Activated CD4-positive, alpha-beta T cell treated with anti-CD3 and anti-CD28 coated beads, Interleukin-2, amount 10 ng/mL, durations not matched to agents 7 days and 5 days (primary cell): ENCODE results near the gene RXRB. TPM values are rescaled to one million over a fixed set of nuclear protein-coding genes. Genes with fewer than 3 reads are reported as not detected.

ENCODE experiments used
- CTCF ChIA-PET: fragments of 350-600 bp; sonication (Branson Sonifier 250); formaldehyde crosslinking; loops from one replicate; lab custom pipeline; 2021; ENCODE audit warnings: antibody characterized with exemption; lab: Charles Lee
- POLR2A ChIA-PET: fragments of 350-600 bp; sonication (Branson Sonifier 250); formaldehyde crosslinking; loops from one replicate; lab custom pipeline; 2021; ENCODE audit warnings: antibody characterized with exemption; lab: Charles Lee
- DNase-seq: peaks from one replicate; pipeline ENCODE4 v3.0.0-alpha.2; 2020
- H3K27ac Mint-ChIP-seq: one replicate; pipeline ENCODE4 v1.8.0; 2021; ENCODE audit warnings: mild to moderate bottlenecking, moderate library complexity, mixed read lengths
- H3K27me3 Mint-ChIP-seq: one replicate; pipeline ENCODE4 v1.8.0; 2021; ENCODE audit warnings: mixed read lengths
- H3K36me3 Mint-ChIP-seq: one replicate; pipeline ENCODE4 v1.8.0; 2021; ENCODE audit warnings: low read depth, mixed read lengths
- H3K4me1 Mint-ChIP-seq: one replicate; pipeline ENCODE4 v1.8.0; 2021; ENCODE audit warnings: mixed read lengths
- H3K4me3 Mint-ChIP-seq: one replicate; pipeline ENCODE4 v1.8.0; 2021; ENCODE audit warnings: mild to moderate bottlenecking, moderate library complexity, mixed read lengths
- H3K9me3 Mint-ChIP-seq: one replicate; pipeline ENCODE4 v1.8.0; 2021; ENCODE audit warnings: mixed read lengths
- total RNA-seq, 2 experiments: library from RNA; stranded (reverse); gene quantifications; one replicate each; pipeline ENCODE4 v1.2.3, GENCODE V29; 2021

The RXRB gene
- total RNA-seq, 2 experiments from 2014 or later: 45.0 to 46.2 TPM

- H3K36me3 Mint-ChIP-seq: no peaks in the 10 kb centered on the region
- H3K27ac Mint-ChIP-seq: no peak overlapping the region
- H3K4me3 Mint-ChIP-seq: no peak overlapping the region
- peaks cover 3% of the 10 kb centered on the region for H3K27me3 Mint-ChIP-seq
- H3K4me1 Mint-ChIP-seq: no peaks in the 10 kb centered on the region
- H3K9me3 Mint-ChIP-seq: no peaks in the 10 kb centered on the region
- DNase-seq: no peak
- ChIA-PET CTCF (interaction anchor here (1.5 kb wide), 1 partner anchor 13 kb away, joined by 4 read pairs; no protein-coding TSS in a partner anchor), POLR2A (no interaction called here)
These were observed 23.6 kb downstream of the RXRB start for GRCh38 chr6:33176906-33177305.

- Mint-ChIP-seq H3K4me3 (no peak overlapping the region), H3K27ac (no peak overlapping the region), H3K27me3 (peaks cover 3% of the 10 kb centered on the region), H3K36me3 (no peaks in the 10 kb centered on the region), H3K4me1 (no peaks in the 10 kb centered on the region), H3K9me3 (no peaks in the 10 kb centered on the region)
- DNase-seq: no peak
- ChIA-PET CTCF (interaction anchor here (1.5 kb wide), 1 partner anchor 13 kb away, joined by 4 read pairs; no protein-coding TSS in a partner anchor), POLR2A (no interaction called here)
These were observed 24.9 kb downstream of the RXRB start for GRCh38 chr6:33175436-33176069.

DNA sequence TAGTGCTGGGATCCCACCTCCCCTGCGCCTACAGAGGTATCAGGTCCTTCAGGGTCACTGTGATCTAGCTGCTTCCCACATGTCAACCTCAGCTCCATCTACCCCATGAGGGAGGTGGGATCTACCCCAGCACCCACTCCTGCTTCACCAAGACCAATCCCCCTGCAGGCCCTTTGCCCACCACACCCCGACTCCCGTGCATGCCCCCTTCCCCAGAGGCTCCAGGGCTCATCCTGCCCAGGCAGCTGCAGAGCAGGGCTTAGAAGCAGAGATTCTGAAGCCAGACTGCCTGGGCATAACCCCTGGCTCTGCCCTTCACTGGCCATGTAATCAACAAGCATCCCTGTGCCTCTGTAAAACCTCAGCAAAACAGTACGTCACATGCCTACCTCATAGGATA is 25.7 kb downstream of the RXRB start:
- ChIA-PET POLR2A (no interaction called here), CTCF (interaction anchor here (1.0 to 1.5 kb wide), 3 partner anchors 11 to 74 kb away, joined by 3 to 4 read pairs (median 3); no protein-coding TSS in a partner anchor)
- H3K27me3 Mint-ChIP-seq: peaks cover 3% of the 10 kb centered on the region
- H3K9me3 Mint-ChIP-seq: no peaks in the 10 kb centered on the region
- DNase-seq: no peak
- H3K4me1 Mint-ChIP-seq: no peaks in the 10 kb centered on the region
- H3K27ac Mint-ChIP-seq: no peak overlapping the region
- H3K36me3 Mint-ChIP-seq: no peaks in the 10 kb centered on the region
- H3K4me3 Mint-ChIP-seq: no peak overlapping the region

- ChIA-PET CTCF (interaction anchor here (0.6 to 1.5 kb wide), 6 partner anchors 8 to 827 kb away, joined by 3 to 6 read pairs (median 3); no protein-coding TSS in a partner anchor), POLR2A (no interaction called here)
- H3K36me3 Mint-ChIP-seq: no peaks in the 10 kb centered on the region
- H3K4me3 Mint-ChIP-seq: no peak overlapping the region
- no peak for DNase-seq
- no peaks in the 10 kb centered on the region for H3K4me1 Mint-ChIP-seq
- H3K9me3 Mint-ChIP-seq: no peaks in the 10 kb centered on the region
- H3K27ac Mint-ChIP-seq: no peak overlapping the region
- H3K27me3 Mint-ChIP-seq: peaks cover 3% of the 10 kb centered on the region
These were observed 26.8 kb downstream of the RXRB start for GRCh38 chr6:33173535-33174180.

DNA sequence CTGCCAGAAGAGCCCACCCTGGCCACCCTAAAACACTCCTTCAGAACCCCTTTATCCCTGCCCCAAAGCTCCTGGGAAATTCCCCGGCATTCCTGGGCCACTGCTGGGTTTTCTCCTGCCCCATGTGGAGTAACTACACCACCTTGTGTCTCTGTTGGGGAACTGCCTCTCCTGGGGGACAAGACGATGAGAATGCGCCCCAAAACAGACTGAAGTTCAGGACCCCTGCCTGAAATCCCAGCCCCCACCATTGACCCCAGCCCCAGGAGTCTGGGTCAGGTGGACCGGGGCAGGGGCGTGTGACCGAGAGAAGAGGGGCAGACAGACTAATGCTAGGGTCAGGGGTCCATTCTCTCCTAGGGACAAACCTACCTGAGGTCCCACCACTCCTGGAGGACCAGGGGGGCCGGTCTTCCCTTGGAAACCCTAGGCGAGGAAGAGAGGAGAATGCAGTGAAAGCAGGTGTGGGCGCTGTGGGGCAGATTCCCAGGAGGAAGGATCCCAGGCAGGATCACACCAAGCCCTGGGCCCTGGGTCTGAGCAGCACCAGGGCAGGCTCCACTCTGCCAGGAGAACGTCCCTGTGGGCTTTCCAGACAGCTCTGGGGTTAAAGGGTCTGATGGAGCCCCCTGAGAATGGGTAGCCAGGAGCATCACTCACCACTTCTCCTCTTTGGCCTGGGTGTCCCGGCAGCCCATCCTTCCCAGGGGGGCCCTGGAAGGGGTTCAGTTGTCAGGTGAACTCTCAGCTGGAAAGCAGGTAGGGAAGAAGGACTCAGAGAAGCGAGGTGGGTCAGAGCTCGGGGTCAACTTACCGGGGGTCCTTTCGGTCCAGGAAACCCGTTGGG is 27.6 kb downstream of the RXRB start:
- Mint-ChIP-seq H3K4me1 (no peaks in the 10 kb centered on the region), H3K9me3 (no peaks in the 10 kb centered on the region), H3K36me3 (no peaks in the 10 kb centered on the region), H3K27ac (no peak overlapping the region), H3K4me3 (no peak overlapping the region), H3K27me3 (peaks cover 3% of the 10 kb centered on the region)
- DNase-seq: no peak
- POLR2A ChIA-PET: no interaction called here
- CTCF ChIA-PET: interaction anchor here (0.6 to 1.5 kb wide), 8 partner anchors 9 to 172 kb away, joined by 3 to 6 read pairs (median 3); no protein-coding TSS in a partner anchor

DNA sequence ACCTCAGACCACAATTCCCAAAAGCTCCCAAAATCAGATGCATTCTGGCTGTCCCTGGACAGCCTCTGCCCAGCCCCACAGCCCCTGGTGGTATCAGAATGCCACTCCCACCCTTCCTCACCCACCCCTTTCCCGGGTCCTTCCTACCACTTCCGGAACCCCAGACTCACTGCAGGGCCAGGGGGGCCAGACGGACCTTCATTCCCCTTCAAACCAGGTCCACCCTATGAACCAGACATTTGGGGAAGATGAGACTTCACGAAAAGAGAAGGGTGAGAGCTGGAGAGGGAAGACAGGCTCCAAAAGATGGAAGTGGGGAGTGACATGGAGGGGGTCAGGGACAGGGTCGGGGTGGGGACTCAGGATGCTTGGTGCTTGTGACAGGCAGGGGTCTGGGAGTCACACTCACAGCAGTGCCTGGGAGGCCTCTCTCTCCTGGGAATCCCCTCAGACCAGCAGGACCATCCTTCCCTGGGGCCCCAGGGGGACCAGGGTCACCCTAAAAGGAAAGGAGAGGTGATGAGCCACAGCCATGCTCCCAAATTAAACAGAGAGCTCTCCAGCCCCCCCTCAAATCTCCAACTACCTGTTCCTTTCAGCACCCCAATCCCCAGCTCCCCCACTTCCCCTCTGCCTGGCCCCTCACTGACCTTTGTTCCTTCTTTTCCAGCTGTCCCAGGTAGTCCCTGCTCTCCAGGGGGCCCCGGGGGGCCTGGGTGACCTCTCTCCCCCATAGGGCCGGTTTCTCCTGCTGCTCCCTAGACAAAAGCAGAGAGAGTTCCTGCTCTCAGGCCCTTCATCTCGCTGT is 28.4 kb downstream of the RXRB start:
- H3K27ac Mint-ChIP-seq: no peak overlapping the region
- ChIA-PET CTCF (interaction anchor here (0.5 to 1.0 kb wide), 4 partner anchors 11 to 291 kb away, joined by 3 to 6 read pairs (median 4); no protein-coding TSS in a partner anchor), POLR2A (no interaction called here)

GRCh38 chr6:33171016-33171879 is 29.2 kb downstream of the RXRB start:
- no peak for DNase-seq
- H3K36me3 Mint-ChIP-seq: no peaks in the 10 kb centered on the region
- H3K9me3 Mint-ChIP-seq: no peaks in the 10 kb centered on the region
- H3K27ac Mint-ChIP-seq: no peak overlapping the region
- no peaks in the 10 kb centered on the region for H3K4me1 Mint-ChIP-seq
- peaks cover 3% of the 10 kb centered on the region for H3K27me3 Mint-ChIP-seq
- H3K4me3 Mint-ChIP-seq: no peak overlapping the region
- ChIA-PET CTCF (interaction anchor here (0.5 kb wide), 1 partner anchor 291 kb away, joined by 5 read pairs; no protein-coding TSS in a partner anchor), POLR2A (no interaction called here)

More for the DNA sequence above, 28.4 kb downstream of the RXRB start:
- Mint-ChIP-seq H3K9me3 (no peaks in the 10 kb centered on the region), H3K4me3 (no peak overlapping the region), H3K36me3 (no peaks in the 10 kb centered on the region), H3K27me3 (peaks cover 3% of the 10 kb centered on the region), H3K4me1 (no peaks in the 10 kb centered on the region)
- no peak for DNase-seq

DNA sequence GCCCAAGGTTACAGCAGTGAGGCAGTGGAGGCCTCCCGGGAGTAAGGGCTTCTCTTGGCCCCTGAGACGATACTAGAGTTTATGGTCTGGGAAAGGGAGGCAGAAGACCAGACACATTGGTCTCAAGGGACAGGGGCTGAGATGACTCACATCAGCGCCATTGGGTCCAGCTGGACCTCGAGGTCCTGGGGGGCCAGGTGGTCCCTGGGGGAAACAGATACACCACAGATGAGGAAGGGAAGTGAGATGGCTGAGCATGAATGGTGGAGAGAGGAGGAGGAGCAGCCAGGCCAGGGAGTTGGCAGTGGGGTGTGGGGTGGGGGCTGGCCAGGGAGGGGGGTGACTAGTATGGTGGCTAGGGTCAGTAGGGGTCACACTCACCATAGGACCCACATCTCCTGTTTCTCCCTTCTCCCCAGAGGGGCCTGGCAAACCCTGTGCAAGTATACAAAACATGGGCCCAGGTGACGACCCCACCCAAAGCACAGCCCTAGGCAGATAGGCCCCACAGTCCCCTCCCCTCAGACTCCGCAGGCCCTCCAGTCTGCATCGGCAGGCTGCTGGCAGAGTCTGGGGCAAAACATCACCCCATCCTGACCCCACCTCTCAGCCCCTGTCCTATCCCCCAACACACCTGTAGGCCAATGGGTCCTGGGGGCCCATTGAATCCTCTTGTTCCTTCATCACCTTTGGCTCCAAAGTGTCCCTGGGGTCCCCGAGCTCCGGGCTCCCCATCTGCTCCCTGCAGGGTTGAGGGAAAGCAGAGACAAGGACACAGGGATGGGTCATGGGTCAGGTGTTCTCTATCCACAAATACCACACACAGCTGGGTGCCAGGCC is 30.1 kb downstream of the RXRB start:
- H3K27me3 Mint-ChIP-seq: peaks cover 3% of the 10 kb centered on the region
- no peak for DNase-seq
- H3K9me3 Mint-ChIP-seq: no peaks in the 10 kb centered on the region
- no peak overlapping the region for H3K4me3 Mint-ChIP-seq
- H3K4me1 Mint-ChIP-seq: no peaks in the 10 kb centered on the region
- H3K27ac Mint-ChIP-seq: no peak overlapping the region
- POLR2A ChIA-PET: no interaction called here
- no peaks in the 10 kb centered on the region for H3K36me3 Mint-ChIP-seq
- CTCF ChIA-PET: interaction anchor here (0.6 to 0.9 kb wide), 2 partner anchors 185 to 327 kb away, joined by 3 to 4 read pairs; no protein-coding TSS in a partner anchor

DNA sequence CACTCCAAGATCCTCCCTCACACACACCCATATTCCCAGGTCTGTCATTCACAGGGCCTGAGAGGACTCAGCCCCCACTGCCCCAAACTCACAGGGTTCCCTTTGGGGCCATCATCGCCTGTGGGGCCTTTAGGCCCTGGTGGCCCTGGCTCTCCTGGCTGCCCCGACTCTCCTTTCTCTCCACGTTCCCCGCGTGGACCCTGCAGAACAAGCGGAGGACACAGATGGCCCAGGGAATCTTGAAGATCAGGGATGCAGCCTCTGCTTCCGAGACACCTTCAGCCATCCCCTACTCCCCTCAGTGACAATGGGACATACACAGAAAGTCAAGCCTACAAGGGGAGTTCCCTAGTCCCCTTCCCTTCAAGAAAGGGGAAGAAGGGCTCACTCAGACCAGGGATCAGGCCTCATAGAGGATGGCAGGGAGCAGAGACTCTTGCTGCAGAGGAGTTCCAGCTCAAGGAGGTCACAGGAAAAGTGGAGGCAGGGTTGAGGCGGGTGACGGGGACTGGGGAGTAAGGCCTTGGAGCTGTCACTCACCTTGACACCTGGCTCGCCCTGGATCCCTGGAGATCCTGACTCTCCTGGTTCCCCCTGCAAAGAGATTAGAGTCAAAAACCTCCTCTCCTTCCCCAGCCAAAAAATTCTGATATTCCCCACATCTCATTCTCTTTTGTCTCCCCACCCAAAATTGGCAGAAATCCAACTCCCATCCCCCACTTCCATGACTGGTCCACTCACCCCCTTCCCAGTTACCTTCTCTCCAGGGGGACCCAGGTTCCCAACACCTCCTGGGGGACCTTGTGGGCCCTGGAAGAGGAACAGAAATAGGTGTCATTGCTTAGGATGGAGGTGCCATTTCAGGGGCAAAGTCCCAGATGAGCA is 30.9 kb downstream of the RXRB start:
- no peaks in the 10 kb centered on the region for H3K4me1 Mint-ChIP-seq
- no peaks in the 10 kb centered on the region for H3K27me3 Mint-ChIP-seq
- CTCF ChIA-PET: interaction anchor here (0.6 to 1.4 kb wide), 3 partner anchors 79 to 328 kb away, joined by 3 to 4 read pairs (median 3); no protein-coding TSS in a partner anchor
- DNase-seq: no peak
- no peaks in the 10 kb centered on the region for H3K36me3 Mint-ChIP-seq
- POLR2A ChIA-PET: no interaction called here
- no peaks in the 10 kb centered on the region for H3K9me3 Mint-ChIP-seq
- no peak overlapping the region for H3K27ac Mint-ChIP-seq
- no peak overlapping the region for H3K4me3 Mint-ChIP-seq

- ChIA-PET CTCF (interaction anchor here (1.4 kb wide), 1 partner anchor 80 kb away, joined by 3 read pairs; no protein-coding TSS in a partner anchor), POLR2A (no interaction called here)
- H3K9me3 Mint-ChIP-seq: no peaks in the 10 kb centered on the region
- DNase-seq: no peak
- no peaks in the 10 kb centered on the region for H3K4me1 Mint-ChIP-seq
- no peaks in the 10 kb centered on the region for H3K36me3 Mint-ChIP-seq
- no peak overlapping the region for H3K27ac Mint-ChIP-seq
- H3K4me3 Mint-ChIP-seq: no peak overlapping the region
- no peaks in the 10 kb centered on the region for H3K27me3 Mint-ChIP-seq
These were observed 31.8 kb downstream of the RXRB start for GRCh38 chr6:33168639-33169038.
